Activated naive CD4-positive, alpha-beta T cell treated with Interleukin-2 at 50 U/mL for 16 hours (primary cell): ENCODE results near the gene GRM1.

Experiments
- DNase-seq: peaks from one replicate; pipeline ENCODE4 v3.0.0-alpha.2; 2020

Gene GRM1

DNA sequence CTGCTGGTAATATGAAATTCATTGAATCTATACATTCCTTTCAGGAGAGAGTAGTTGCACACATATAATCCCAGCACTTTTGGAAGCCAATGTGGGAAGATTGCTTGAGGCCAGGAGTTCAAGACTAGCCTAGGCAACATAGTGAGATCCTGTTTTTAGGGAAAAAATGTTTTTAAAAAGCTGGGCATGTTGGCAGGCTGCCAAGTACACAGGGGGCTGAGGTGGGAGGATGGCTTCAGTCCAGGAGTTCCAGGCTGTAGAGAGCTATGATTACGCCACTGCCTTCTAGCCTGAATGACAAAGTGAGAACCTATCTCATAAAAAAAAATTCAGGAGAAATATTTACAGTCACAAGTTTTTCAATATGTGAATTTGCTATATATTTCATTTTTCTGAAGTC, 71.9 kb downstream of the GRM1 start:
- no peak for DNase-seq

DNA sequence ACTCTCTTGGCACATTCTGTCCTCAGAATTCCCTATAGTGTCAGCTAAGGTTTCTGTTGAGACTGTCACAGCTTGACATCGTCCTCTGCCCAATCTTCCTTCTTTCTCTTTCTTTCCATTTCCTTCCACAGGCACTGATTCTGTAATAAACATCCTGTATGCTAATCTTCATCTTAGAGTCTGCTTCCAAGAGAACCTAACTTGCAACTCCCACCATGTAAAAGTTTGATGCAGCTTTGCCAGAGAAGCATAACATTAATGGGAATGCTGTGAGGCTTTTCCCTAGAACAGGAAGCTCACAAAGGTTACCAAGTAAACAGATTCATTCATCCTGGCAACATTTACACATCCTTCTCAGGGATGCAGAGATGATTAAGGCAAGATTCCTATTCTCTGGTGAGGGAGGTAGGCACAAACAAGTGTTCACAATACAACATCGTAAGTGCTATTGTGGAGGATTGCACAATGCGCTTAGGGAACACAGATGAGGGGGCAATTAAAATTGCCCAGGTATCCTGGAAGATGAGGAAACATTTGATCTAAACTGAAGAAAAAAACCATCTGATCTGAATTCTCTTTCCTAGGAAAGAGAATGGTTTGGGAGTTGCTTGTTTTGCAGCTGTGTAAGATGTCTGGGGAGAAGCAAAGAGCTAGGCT, 74.7 kb downstream of the GRM1 start:
- no peak for DNase-seq

DNA sequence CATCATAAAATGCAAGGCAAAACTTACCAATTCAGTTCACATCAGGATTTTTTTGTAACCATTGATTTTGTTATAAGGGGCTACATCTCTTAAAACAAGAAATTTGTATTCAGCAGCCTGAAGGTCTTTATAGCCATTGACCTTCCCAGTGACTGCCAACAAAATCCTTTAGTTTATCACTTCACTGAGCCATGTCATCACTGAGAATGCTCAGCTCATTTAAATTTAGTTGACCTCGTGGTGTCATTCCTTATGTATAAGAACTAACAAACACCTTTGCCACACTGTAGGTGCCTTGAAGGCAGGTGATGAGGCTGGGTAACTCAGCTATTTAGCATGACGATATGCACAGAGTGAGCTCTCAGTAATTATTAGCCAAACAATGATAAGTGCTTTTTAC, 77.7 kb downstream of the GRM1 start:
- DNase-seq = no peak

DNA sequence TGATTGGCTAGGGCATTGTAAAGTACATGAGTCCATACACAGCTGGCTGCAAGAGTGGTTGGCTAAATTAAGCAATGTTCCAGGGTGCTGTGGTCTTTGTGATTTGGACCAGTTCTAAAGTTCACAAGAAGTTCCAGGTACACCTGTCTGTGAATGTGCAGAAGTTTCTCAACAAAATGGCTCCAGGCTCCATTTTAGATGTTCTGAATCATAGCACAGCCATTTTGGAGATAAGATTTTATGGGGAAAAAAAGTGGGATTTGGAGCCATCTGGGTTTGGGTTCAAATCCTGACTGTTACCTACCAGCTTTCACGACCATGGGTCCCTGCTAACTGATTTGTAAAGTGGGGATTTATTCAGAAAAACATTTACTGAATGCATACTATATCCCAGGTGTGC, 82.1 kb downstream of the GRM1 start:
- no peak for DNase-seq

GRCh38 chr6:146111881-146112450, 83.1 kb downstream of the GRM1 start:
- no peak for DNase-seq

DNA sequence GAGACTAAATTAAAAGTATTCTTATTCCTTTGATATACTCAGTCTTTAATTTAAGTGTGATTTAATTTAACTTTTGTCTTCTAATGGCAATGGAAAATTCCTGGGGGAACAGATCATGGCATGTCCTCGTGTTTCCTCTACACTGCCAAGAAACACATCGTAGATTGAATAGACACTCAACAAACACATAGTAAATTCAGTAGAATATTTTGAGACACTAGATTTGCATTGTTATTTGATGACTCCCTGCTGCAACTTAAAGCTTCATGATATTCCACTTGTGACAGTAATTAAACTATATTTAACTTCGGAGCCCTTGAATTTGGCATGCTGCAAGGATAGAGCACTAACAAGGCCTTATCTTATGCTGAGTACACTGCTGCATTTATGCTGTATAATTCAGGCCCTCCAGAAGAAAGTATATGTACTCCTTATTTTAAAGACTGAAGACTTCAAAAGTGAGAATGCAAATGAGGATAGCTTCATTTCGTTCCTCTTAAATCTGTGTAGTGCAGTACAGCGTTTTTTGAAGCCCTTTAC, 84.3 kb downstream of the GRM1 start:
- no peak for DNase-seq

DNA sequence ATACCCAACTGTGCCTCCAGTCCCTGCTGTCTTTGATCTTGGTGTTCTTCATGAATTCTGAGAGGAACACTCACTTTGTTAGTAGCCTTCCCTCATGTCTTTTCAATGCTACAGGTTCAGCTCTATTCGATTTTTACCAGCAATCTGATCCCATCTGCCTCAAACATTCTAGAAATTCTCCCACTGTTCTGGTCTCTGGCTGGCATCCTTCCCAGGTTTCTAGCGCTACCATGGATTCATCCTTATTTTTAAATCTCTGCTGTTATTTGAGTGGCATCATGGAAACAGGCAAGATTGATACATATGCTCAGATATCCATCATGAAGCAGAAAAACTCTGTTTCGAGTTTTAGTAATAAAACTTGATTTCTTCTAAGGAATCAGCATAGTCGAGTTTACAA, 94.8 kb downstream of the GRM1 start:
- no peak for DNase-seq

DNA sequence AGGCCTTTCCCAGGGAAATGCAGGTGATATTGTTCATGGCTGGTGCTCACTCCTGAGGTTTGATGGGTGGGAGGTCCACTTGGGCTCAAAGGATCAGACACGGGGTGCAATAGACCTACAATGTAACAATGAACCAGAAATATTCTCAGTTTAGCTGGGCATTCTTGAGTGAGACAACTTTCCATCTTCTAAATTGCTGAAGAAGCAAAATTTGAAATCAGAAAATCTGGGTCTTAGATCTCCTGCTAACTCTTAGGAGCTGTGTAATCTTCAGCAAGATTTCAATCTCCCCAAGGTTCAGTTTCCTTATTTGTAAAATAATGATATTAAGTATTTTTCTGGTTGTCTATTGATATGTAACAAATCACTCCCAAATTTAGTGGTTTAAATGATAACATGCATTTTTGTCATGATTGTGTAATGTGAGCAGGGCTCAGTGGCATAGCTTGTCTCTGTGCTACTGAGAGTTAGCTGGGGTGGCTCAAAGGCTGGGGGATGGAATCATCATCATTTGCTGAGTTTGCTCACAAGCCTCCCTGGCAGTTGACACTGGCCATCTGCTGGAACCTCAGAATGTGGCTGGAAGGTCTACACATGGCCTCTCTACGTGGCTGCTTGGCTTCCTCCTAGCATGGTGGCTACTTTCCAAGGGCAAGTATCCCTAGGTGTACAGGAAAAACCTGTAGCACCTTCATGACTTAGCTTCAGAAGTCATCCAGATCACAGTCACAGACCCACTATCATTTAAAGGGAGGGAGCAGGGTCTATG, 98.8 kb downstream of the GRM1 start:
- no peak for DNase-seq

DNA sequence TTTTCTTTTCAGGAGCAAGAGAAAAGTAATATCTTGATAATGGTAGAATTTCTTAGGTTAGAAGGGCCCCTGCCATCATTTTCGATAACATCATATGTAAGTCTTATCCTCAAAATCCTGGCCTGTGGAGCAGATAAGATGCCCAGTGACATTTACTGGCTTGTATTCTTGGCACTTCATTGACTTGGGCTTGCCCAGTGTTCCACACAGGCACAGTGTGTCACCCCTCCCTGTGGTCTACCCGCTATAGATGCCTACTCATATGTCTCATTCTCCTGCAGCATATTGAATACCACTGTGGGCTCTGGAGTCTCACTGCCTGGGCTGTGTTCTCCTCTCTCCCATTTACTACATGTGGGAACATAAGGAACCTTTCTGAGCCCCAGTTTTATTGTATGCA, 105.0 kb downstream of the GRM1 start:
- no peak for DNase-seq

DNA sequence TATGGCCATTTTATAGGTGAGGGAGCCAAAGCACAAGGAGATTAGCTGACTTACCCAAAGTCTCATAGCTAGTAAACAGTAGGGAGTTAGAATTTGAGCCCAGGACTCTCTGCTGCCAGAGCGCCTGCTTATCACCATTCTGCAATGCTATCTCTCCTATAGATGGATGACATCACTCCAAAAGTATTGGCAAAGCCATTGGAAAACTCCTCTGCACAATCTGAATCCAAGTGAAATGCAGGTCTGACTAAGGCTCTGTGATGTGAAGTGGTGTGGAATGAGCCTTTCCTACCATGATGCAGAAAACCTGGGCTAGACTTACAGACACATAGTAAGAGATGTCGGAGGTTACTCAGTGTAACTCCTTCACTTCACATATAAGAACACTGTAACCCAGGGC, 106.3 kb downstream of the GRM1 start:
- DNase-seq = no peak

DNA sequence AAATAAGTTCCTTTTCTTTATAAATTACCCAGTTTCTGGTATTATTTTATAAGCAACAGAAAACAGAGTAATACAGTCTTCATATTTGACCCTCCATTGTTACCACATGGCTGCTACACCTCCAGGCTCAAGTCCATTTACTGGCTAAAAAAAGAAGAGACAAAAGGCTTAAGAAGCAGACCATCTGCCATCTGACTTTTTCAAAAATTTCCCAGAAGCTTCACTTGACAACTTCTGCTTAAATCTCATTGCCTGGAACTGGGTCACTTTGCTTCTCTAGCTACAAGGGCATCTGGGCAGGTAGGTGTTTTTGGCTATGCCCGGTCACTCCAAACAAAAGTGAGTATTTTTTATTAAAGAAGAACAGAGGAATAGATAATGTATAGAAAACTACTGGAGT, 118.0 kb downstream of the GRM1 start:
- no peak for DNase-seq

GRCh38 chr6:146149770-146150169, 120.9 kb downstream of the GRM1 start:
- no peak for DNase-seq

DNA sequence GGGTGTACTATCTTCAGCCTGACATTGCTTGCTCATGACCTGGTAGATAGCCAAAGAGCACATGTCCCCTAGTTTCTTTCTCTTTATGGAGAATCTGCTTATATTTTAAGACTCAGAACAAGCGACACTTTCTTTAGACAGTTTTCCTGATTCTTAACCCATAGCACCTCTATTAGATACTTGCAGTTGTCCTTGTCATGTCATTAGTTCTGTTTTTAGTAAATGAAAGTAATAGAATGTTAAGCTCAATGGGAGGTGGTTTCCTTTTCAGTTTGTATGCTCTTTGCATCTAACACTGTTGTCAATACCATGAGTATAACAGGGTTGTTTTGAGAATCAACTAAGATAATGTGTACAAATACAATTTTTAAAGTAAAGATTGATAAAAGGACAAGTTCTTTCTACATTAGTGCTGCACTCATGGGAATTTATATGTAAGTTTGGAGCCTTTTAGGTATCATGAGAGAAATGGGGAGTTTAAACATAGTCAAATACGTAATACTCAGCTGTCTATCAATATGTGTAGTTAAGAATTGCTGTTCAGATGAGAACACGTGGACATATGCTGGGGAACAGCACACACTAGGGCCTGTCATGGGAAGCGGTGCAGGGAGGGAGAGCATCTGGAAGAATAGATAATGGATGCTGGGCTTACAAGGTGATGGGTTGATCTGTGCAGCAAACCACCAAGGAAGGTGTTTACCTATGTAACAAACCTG, 124.3 kb downstream of the GRM1 start:
- DNase-seq = no peak

DNA sequence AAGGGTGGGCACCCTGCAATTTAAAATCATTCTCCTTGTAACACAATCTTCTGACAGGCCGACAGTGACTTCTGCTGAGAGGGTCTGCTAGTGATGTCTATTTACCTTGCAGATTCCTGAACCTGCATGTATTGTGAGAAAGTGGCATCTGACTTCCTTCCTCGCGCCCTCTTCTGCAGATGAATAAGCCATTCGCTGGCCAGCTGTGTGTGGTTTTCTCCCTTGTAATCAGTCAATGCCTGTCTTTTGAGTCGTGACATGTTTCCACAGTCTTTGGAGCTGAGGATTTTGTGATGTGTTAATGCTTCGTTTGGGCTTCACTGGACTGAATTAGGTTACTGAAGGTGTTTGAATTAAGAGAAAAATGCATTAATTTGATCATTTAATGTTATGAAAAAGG, 125.3 kb downstream of the GRM1 start:
- no peak for DNase-seq

DNA sequence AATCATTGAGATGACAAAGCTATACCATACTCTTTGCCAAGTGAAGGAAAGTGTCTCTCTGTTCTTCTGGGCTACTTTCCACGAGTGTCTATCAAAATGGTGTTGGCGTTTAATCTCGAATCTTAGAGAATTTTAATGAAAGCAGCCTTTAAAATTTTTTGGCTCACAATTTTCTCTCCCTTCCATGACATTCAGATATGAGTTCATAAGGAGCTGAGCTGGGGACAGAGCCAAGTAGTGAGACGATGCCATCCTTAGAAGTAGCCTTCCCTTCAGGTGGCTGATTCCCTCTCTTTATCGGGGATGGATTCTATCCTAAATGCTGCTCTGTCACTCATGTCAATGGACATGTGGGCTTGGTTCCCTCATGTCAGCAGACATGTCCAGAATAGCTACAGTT, 132.8 kb downstream of the GRM1 start:
- DNase-seq = no peak

GRCh38 chr6:146169872-146170271, 141.0 kb downstream of the GRM1 start:
- DNase-seq = no peak

GRCh38 chr6:146177785-146178184, 148.9 kb downstream of the GRM1 start:
- DNase-seq = no peak

GRCh38 chr6:146183831-146184230, 155.0 kb downstream of the GRM1 start:
- DNase-seq = no peak

DNA sequence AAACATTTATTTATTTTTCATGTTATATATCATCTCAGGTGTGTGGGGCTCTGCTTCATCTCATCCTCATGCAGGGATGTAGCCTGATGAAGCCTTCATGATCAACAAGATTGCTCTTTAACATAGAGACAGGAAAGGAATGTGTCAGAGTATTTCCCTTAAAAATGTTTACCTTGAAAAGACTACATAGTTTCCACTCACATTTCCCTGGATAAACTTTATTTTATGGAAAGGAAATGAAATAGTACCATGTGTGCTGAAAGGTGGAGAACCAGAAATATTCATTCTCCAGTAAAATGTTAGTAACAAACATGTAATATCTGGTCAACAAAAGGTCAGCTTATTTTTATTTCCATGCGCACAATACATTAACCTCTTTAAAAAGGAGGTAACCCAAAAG, 155.8 kb downstream of the GRM1 start:
- no peak for DNase-seq

DNA sequence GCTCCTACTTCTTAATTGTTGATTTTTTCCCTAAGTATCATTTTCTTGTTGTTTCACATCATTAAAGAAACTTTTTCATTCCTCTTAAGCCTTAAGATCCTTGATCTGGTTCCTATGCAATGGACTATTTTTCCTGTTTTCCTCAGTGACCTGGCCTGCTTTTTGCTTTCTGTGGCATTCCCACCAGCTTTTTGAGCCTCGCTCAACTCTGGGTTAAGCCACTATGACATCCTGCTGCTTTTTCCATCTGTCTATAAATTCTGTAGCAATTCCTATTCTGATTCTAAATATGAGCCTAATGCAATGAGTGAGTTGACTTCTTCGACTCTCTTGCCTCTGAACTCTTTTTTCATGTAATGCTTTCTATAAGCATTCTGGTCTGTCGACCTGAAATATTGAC, 160.3 kb downstream of the GRM1 start:
- no peak for DNase-seq

DNA sequence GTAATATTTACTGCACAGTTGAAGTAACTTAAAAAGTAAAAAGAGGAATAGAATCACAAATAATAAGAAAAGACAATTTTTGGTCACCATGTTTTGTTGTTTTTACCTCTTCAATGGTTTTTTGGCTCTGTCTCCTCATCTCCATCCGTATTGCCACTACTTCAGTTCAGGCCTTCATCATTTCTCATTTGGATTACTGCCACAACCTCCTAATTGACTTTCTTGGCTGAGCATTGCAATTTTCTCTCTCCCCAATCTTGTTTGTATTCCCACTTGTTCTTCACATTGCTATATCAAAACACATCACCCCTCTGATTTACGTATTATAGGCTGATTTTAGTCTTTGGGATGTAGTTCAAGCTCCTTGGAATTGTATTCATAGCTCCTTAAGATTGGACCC, 161.7 kb downstream of the GRM1 start:
- no peak for DNase-seq

- no peak for DNase-seq
Measured at GRCh38 chr6:146191166-146191565, 162.3 kb downstream of the GRM1 start.

DNA sequence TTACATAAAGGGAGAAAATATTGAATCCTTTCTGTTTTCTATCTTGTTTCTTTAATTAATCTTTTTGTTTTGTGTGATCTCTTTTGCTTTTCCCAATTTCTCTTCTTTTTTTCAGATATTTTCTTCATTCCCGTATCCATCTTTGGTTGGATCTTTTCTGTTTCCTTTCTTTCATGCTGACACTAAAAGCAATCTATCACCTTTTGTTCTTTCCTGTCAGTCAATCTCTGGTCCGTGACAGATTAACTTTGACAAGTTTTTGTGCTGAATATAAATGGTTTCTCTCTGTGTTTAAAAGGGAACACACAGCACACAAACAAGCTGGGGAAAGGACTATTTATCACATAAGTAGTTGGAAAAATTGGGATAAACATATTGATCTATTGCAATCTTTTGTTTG, 162.8 kb downstream of the GRM1 start:
- DNase-seq = no peak

DNA sequence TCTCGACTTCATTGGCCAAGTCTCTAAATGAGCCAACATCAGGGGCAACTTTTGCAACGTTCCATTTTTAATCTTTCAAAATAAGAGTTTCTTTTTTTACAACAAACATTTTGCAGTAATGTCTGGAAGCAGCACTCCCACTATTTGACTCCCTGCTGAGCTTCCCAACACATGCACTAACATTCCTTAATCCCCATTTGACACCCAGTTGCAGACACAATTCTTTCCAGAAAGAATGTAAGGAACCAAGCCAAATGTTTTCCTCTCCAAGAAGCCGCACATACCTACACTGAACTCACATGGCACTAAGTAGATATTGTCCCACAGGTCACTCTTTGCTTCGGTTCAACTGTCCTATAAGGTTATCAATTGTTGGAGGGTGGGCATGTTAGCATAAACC, 165.6 kb downstream of the GRM1 start:
- no peak for DNase-seq
